ENCODE measurements around the gene TMEM267.
"Not testable (repeated sequence)": the region's sequence is repeated elsewhere in the genome, so short reads cannot be mapped to it uniquely, and the experiment has no call there.

TMEM267 gene, protein sequence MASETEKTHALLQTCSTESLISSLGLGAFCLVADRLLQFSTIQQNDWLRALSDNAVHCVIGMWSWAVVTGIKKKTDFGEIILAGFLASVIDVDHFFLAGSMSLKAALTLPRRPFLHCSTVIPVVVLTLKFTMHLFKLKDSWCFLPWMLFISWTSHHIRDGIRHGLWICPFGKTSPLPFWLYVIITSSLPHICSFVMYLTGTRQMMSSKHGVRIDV

DNA sequence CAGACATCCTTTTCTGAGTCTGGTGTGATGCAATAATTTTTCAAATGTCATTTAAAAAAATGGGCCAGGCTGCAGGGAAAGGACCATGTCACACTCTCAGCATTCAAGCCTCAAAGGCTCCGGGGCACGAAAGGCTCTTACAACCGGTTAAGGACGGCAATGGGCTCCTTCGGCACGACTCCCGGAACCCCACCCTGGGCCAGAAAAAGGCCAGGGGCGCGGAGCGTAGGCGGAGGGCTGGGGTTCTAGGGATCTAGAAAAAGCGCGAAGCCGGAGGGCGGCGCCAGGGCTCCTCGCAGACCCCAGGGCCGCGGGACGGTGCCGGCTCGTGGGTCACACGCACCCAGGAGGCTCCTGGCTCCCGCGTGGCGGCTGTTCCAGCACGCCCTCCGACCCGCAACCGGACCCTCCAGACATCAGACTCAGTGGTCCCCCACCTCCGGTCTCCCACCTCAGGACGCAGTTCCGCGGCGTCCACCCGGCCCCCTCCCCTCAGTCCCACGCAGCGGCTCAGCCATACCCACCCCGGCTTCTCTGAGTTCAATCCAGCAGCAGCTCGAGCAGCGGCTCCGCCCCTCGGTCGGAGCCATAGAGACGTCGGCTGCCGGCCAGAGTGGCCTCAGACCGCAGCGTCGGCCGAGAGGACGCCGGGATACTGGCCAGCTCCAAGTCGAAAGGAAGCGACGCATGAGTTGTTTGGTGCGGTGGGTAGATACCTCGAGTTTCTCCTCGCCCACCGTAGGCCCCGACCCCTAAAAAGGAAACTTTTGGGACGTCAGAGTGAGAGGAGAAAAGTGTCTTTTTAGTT is at the start of gene TMEM267:
Gene TMEM267, minus strand, starts transcription at position 568 of the 808 bp plus-strand sequence. CDS start 29,896 bp downstream, outside the sequence.
- peak; percentile 98 for DNase-seq

DNA sequence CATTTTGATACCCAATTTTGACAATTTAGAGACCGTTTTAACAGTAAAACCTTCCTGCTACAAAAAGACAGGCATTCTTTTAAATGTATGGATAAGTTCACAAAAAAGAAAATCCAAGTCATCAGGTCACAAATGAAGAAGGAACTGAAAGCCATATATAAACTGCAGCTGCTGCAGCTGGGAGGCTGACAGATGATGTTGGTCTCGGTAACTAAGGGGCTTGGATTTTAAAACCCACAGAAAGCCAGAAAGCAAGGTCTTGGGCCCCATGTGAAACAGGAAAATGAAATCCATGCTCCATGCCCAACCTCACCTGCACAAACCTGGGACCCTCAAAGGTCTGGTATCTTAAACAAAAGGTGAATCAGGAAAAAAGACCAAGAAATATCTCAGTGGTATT is 47.0 kb upstream of the TMEM267 start:
- DNase-seq, result no peak

DNA sequence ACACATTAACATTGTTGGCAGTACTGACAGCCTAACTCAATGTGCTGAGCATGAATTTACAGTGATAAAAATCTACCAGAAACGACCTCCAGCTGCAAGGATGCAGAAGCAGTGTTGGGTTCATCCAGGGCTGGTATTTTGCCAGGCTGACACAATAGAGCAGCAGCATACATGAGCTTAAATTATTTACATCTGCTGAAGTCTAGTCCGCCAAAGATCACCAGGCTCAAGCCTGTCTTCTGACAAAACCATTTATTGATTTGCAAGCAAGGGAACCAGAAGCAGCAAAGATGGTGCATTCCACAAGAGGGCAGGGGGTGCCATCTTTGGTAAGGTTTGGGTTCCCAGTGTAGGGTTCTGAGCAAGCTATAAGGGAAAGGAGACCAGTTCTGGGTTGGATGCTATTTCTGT is 40.0 kb upstream of the TMEM267 start:
- DNase-seq, result no peak

DNA sequence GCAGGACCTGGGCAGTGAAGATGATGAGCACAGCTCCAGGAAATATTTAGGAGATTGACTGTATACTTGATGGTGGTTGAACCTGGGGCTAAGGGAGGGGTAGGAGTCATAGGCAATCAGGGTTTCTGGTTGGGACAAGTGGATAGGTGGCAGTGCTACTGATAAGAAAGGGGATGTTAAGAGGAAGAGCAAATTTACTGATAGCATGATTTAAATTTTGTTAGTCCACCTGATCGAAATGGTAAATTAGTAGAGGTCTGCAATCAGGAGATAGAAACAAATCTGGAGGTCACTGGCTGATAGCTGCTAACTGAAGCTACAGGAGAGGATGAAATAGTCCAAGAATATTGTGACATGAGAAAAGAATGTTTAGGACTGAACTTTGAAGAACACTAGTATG is 37.0 kb upstream of the TMEM267 start:
- no peak for DNase-seq

DNA sequence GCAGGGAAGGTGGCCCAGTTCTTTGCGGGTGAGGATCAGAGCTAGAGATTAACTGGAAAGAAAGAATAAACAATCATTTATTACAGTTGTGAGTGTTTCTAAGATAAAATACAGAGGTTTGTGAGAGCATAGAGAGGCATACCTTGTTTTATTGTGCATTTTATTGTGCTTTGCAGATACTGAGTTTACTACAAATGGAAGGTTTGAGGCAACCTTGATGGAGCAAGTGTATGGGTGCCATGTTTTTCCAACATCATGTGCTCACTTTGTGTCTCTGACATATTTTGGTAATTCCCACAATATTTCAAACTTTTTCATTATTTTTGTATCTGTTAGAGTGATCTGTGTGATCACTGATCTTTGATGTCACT is 32.0 kb upstream of the TMEM267 start:
- no peak for DNase-seq

DNA sequence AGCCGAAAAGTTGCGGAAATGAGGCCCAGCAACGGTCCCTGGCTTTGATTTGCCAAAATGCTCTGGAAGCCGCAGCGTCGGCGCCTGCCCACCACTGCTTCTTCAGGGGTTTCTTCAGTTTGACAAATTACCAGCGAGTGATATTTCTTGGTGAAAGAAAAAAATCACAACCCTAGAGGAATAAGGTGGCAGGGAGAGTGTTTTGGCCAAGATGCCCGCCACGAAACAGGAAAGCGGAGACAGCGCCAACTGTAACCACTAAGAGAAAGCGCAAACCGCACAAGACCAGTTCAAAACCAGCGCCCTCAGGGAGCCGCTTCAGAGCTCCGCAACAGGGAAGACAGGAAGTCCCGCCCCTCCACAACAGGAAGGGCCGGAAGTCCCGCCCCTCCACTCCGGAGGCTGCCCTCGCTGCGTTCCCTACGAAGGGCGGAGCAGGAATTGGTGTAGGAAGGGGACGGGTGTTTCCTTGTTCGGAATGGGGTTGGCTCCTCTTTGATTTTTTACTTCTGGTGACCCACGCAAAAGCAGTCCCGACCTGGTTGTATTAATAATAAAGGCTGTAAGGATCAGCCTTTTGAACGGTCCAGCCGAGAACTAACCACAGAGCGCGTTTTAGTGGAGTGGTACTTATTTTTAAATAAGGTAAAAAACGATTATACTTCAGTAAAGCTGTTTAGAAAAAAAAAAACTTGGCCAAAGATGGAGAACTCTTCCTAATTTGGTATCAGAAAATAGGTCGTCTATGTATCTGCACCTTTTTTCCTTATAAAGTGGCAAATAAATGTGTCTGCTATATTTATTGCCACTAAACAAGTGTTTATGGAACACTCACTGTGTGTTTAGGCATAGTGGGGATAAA is 31.4 kb upstream of the TMEM267 start, which contains the start of gene C5orf34:
Gene C5orf34, minus strand, starts transcription at position 333 of the 862 bp plus-strand sequence. CDS start 5,809 bp downstream, outside the sequence.
- peak; percentile 97 for DNase-seq

DNA sequence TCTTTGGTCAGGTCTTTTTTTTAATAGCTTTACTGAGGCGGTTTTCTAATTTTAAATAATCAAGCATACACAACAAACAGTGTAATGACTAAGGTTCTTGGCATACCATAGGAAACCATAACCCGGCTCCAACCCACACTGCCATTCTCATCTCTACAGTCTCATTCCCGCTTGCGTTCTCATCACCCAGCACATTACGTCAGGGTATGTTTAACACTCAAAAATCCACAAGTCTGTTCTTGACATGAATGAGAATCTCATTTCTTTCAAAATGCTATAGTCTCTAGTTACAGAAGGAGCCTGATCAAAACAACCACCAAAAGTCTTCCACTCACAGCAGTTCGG is 30.8 kb upstream of the TMEM267 start:
- no peak for DNase-seq

DNA sequence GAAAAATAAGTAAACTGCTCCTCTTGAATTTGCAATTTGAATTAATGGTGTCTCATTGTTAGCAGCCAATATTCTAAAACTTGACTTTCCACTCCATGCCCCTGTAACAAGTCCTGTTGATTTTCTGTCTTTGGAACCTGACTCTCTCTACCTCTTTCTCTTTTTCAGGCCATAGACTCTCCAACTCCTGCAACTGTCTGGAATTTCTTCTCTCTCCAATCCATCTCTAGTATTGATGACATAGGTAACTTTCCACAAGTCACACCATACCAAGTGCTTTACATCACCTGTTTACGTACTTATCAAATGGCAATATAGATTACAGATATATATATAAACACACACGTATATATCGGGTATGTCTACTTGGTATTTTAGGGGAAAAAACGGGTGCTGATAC is 30.4 kb upstream of the TMEM267 start:
- no peak for DNase-seq

DNA sequence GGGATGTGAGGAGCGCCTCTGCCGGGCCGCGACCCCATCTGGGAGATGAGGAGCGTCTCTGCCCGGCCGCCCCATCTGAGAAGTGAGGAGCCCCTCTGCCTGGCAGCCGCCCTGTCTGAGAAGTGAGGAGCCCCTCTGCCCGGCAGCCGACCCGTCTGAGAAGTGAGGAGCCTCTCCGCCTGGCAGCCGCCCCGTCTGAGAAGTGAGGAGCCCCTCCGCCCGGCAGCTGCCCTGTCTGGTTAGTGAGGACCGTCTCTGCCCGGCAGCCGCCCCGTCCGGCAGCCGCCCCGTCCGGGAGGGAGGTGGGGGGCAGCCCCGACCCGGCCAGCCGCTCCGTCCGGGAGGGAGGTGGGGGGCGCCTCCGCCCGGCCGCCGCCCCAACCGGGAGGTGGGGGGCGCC is 27.4 kb upstream of the TMEM267 start:
- not testable (repeated sequence) for DNase-seq

DNA sequence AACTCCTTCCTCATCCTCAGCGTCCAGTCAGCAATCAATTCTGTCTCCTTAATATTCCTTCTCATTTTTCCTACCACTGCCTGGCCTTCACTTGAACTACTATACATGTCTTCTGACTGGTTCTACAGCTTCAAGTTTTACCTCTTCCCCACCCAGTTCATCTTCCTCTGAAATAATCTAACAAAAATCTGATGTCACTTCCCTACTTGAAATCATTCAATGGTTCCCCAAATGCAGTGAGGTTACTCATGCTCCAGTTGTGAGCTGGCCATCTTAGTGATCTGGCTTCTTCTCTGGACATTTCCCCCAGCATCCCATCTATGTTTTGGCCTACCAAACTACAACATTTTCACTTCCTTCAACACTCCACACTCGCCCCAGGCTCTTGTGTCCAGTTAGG is 14.9 kb upstream of the TMEM267 start:
- no peak for DNase-seq

DNA sequence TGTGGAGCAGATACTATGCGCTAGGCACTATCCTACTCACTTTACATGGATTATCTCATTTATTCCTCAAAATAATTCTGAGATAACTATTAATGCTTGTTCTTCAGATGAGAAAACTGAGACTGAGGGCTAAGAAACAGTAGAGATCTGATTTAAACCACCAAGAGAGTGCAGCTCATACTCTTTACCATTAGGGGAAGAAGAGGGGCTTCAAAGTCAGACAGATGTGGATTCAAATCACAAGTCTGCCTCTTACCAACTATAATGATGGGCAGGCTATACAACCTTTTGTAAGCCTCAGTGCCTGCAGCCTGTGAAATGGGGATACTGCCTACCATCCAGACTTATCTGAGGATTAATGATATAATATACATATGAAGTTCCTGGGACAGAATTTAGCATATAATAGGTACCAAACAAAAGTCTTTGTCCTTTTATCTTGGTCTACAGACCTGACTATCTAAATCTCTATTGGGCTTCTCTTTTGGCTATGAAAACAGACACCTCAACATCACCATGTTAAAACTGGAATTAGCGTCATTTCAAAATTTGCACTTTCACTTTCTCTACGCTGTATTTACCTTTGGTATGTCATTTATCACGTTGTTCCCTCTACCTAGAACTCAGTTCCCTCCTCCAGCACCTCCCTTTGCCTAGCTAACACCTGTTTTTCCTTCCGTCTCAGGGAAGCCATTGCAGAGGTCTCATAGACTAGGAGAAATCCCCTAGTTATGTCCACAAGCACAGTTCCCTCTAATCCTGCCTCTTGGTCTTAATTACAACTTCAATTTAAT is 13.8 kb upstream of the TMEM267 start:
- no peak for DNase-seq

DNA sequence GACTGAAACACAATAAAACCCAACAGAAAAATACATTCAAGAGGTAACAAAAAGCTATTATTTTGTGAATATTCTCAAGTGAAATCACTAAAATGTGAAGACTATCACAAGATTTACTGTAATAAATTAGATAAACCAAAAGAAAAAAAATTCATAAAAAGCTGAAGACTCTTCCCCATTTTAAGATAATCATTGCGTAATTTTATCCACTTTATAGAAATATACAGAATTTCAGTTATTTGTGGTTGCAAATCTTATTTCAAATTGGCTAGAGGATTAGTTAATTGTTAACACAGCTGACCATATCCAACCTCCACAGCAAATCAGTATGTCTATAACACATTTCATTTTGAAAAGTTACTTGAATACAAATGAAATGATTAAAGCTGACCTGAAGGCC is 7.7 kb upstream of the TMEM267 start:
- DNase-seq, result no peak

DNA sequence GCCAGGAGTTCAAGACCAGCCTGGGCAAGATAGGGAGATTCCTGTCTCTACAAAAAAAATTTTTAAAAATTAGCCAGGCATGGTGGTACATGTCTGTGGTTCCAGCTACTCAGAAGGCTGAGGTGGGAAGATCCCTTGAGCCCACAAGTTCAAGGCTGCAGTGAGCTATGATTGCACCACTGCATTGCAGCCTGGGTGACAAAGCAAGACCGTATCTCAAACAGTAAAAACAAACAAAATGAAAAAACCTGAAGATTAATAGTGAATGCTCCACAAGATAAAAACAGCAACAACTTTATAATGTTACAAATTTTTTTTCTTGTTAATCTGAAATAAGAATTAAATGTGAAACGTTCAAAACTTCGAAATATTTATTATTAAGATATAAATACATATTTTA is 2.7 kb upstream of the TMEM267 start:
- no peak for DNase-seq

DNA sequence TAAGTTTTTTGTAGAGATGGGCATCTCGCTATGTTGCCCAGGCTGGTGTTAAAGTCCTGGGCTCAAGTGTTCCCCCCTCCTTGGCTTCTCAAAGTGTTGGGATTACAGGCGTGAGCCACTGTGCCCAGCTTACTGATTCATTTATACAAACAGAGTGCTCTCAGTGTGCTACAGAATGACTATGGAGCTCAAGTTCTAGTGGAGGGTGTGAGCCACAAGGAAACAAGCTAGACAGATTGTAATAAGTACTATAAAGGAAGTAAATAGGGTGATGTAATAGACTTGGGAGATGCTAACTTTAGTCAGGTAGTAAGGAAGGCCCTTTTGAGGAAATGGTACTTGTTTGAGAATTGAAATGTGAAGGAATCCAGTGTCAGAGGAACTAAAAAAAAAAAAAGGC is 1.7 kb upstream of the TMEM267 start:
- no peak for DNase-seq

DNA sequence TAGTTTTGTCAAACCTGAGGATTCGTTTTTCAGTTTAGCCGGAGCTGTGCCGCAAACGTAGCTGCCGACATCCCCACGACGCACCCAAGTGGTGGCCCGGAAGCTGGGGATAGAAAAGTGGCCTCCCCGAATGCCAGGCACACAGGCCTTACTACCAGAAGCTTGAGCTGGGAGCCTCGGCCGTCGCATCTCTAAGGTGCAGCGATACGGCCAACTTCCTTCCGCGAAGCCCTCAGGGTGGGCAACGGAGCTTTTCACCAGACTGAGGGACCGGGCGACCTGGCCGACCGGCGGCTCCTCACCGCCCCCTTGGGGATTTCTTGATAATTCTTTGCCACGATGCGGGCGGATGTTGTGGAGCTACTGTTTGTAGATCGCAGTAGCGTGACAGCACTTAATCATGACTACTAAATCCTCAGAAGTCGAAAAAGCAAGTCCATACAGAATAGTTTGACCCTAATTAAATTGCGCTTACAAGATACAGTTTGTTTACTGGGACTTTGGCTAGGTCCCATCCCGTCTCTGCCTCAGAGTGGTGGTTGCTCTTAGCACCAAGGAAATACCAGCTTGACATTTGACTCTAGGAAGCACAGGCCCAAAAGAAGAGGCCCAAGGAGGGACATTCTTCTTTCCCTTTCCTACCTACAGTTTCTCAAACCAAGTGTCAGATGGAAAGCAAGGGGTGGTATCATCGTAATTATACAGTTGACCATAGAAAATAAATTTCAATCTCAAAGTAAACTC is 613 bp upstream of the TMEM267 start:
- peak; percentile 96 for DNase-seq

DNA sequence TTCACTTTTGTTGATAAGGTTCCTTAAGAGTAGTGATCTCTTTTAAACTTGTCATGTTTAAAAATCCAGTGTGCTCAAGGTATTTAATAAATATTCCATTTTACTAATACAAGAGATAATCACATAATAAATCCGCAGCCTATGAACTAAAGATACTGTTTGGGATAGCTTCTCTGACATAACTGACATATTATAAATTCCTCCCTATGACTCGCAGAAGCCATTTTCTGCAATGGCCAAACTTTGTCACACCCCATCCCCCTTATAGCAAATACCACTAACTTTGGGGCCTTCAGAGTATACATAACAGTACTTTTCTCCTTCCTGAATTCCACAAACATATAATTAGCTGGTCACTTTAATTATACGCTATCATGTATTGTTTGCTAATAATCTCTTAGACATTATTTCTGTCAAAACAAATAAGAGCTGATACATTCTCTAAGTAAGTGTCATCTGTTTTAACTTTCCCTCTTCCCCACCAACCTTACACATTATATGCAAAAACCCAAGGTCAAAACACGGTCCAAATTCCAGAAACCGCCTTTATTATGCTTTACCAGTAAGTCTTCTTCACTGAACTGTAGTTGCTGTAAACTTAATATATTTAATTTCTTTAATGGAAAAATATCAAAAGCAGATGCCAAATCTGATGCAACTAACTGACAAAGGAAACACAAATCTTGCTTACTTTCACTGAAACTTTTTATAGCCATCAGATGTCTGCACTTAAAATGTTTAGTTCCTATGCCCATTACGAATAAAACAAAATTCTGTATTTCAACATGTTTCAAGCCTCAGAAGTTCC is 971 bp downstream of the TMEM267 start:
- no peak for DNase-seq

DNA sequence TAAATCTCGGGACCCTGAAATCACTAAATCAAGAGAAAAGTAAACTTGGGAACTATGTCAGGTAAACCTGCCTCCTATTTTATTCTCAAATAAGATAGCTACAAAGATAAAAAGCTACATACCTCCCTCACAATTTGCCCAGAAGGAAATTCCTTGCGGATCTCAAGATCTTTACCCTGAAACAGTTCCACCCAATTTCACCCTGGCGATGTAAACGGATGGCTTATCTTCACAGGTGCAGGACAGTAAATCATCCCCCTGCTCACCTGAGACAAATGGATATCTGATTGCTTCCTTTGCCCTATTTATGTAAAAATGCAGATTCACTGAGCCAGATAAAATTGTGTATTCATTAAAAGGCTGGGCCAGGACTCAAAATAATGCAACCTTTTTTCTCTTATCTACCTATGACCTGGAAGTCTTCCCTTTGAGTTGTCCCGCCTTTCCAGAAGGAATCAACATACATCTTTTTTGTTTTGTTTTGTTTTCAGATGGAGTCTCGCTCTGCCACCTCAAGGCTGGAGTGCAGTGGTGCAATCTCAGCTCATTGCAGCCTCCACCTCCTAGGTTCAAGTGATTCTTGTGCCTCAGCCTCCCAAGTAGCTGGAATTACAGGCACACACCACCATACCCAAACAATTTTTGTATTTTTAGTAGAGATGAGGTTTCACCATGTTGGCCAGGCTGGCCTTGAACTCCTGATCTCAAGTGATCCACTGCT is 13.8 kb downstream of the TMEM267 start:
- no peak for DNase-seq

DNA sequence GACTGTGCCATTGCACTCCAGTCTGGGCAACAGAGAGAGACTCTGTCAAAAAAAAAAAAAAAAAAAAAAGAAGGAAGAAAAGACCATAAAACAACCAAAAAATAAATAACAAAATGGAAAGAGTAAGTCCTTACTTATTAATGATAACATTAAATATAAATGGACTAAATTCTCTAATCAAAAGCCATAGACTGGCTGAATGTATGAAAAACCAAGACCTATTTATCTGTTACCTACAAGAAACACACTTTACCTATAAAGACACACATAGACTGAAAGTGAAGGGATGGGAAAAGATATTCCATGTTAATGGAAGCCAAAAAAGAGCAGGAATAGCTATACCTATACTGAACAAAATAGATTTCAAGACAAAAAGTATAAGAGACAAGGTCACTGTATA is 16.6 kb downstream of the TMEM267 start:
- DNase-seq, result no peak

DNA sequence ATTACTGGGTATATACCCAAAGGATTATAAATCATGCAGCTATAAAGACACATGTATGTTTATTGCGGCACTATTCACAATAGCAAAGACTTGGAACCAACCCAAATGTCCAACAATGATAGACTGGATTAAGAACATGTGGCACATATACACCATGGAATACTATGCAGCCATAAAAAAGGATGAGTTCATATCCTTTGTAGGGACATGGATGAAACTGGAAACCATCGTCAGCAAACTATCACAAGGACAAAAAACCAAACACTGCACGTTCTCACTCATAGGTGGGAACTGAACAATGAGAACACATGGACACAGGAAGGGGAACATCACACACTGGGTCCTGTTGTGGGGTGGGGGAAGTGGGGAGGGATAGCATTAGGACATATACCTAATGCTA is 18.2 kb downstream of the TMEM267 start:
- not testable (repeated sequence) for DNase-seq

DNA sequence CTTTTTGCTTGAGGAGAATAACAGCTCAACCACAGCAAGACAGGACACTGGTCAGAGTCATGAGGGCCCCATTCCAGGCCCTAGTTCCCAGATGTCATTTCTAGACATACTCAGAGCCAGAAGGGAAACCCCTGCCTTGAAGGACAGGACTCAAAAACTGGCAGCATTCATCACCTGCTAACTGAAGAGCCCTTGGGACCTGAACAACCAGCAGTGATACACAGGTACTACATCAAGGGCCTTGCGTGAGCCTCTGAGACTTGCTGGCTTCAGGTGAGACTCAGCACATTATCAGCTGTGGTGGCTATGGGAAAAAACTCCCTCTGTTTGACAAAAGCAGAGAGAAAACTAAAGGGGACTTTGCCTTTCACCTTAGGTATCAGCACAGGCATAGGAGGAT is 22.6 kb downstream of the TMEM267 start:
- no peak for DNase-seq

Measured in retina (tissue), 1 donor.